NCI-H146 (cell line): ENCODE results near the gene COL5A3.
"Not testable (repeated sequence)": the region's sequence is repeated elsewhere in the genome, so short reads cannot be mapped to it uniquely, and the experiment has no call there.

Source experiments
- DNase-seq: peaks from one replicate; lab custom pipeline; 2025; lab: John Stamatoyannopoulos, UW

COL5A3 gene

DNA sequence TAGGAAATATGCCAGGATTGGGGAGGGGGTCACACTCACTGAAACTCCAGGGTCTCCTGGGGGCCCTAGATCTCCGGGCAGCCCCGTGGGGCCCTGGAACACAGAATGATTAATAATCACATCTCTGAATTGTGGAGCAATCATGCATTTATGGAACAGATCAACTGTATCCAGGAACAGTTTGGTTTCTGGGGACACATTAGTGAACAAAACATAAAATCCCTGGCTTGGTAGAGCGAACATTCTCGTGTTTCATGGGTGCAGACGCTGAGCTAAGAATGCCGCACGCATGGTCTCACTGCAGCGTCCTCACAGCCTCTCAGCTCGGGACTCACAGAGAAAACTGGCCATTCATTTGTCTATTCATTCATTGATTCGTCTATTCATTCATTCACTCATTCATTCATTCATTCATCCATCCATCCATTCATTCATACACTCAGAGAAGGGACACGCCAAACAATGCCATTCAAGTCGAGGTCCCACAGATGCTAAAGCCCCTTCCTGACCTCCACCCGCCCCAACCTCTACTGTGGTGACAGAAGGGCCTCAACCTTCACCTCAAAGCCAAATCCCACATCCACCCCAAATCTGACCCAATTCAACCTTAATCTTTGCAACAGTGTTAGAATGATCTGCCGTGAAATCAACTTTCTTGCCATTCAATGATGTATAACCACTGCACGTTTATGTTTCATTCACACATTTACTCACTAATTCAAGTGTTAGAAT, 39.0 kb downstream of the COL5A3 start:
- DNase-seq = no peak

DNA sequence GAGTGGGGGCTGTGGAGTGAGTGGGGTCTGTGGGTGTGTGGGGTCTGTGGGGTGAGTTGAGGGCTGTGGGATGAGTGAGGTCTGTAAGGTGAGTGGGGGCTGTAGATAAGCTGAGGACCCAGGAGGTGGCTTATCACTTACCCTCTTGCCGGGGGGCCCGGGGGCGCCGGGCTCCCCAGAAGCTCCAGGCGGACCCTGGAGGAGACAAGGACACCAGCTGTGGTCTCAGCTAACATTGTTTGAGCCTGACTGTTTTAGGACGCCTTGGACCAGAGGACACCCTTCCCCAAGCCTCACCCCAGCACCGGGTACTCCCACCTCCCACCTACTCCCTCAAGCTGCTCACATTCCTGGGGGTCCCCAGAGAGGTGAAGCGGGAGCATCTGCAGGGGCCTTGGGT, 39.8 kb downstream of the COL5A3 start:
- no peak for DNase-seq

DNA sequence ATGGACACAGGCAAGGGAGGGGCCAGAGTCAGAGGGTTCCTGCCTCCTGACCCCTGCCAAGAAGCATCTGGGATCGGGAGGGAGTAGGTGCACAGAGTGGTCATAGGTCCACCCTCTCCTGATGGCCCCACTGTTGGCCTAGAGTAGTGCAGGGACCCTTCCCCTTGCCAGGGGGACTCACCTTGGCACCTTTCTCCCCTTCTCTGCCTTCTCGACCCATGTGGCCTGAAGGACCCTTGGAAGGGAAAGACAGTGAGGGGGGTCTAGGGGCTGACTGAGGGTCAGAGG, 40.7 kb downstream of the COL5A3 start:
- DNase-seq = no peak

DNA sequence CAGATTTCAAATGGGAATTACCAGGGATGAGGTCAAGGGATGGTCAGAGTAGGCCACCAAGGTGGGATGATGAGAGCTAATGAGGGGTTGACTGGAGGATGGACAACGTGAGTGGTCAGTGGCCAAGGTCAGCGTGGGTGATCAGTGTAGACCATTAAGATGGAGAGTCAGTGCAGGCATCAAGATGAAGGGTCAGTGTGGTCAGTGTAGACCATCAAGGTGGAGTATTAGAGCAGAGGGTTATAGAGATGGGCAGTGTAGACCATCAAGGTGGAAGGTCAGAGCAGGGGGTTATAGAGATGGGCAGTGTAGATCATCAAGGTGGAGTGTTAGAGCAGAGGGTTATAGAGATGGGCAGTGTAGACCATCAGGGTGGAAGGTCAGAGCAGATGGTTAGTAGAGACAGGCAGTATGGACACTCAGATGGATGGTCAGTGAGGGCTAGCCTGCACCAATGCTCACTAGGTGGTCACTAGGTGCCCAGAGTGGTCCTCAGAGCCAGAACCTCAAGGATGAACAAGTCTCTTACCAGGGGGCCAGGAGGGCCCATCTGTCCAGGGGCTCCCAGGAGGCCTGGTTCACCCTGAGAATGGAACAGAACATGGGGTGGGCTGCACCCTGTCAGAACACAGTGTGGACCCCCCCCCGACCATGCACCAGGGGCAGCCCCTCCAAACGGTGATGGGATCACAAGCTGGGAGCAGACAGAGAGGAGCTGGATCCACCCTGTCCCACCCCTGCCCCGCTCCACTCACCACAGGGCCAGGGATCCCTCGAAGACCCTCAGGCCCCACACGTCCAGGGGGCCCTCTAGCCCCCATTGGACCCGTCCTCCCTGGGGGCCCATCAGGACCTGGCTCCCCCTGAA, 41.2 kb downstream of the COL5A3 start:
- DNase-seq = no peak

DNA sequence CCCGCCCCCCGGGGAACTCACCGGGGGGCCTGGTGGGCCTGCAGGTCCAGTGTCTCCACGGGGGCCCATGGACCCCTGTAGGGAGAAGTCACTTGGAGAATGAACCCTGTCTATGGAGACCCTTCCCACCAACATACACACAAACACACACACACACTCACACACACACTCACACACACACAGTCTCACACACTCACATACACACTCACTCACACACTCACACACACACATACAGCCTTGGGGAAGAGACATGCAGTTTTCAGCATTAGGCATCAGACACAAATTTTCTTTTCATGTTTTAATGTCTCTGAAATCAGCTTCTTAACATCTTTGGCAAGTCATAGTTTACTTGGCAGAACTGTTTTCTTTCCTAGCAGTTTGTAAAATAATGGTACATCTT, 43.0 kb downstream of the COL5A3 start:
- no peak for DNase-seq

DNA sequence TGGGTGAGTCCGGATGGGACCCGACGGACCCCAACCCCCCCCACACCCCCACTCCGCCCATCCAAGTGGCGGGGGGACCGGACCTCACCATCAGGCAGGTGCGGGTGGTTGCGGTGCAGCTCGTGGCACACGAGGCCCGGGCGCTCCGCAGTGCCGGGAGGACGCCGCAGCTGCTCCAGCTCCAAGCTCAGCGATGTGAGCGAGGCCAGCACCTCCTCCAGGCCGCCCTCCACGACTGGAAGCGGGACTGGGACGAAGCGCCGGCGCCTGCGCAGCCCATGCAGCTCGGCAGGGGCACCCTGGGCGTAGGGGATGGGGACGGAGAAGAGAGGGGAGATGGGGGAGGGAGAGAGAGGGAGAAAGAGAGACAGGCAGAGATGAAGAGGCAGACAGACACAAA, 43.9 kb downstream of the COL5A3 start:
- DNase-seq = no peak

DNA sequence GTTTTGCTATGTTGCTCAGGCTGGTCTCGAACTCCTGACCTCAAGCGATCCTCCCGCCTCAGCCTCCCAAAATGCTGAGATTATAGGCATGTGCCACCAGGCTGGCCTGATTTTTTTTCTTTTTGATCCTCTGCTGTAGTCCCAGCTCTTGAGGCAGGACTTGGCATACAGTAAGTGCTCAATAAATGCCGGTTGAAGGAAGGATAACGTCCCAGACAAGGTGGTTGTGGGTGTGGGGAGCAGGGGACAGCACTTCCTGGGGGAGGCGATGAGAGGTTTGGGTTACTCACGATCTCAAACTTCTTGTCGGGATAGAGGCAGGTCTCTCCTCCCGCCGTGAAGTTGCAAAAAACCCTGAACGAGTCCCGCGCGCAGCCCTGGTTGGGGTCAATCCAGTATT, 44.3 kb downstream of the COL5A3 start:
- DNase-seq = no peak

DNA sequence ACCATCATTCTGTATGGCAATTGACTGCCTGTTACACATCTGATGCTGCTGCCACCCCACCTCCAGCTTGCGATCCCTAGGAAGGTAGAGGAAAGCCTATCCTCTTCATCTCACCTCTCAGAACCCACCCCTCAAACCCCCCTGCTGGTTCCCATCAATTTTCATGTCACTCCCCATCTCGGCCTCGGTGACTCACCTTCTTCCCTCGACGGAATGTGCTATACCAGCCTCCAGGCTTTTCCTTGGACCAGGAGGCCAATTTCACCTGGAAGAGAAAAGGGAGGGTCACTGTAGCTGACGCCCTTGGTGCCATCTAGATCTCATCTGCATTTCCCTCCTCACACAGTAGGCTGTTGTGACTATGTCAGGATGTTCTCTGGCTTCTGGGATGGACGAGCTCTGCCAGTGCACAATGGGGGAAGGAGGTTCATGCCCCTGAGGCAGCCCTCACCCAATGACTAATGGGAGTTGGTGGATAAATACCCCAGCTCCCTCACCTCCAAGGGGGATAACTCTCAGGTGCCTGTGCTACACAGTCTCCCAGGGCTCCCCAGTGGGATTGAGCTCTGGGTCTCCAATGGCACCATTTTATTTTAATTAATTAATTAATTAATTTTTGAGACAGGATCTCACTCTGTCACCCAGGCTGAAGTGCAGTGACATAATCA, 47.5 kb downstream of the COL5A3 start:
- no peak for DNase-seq

DNA sequence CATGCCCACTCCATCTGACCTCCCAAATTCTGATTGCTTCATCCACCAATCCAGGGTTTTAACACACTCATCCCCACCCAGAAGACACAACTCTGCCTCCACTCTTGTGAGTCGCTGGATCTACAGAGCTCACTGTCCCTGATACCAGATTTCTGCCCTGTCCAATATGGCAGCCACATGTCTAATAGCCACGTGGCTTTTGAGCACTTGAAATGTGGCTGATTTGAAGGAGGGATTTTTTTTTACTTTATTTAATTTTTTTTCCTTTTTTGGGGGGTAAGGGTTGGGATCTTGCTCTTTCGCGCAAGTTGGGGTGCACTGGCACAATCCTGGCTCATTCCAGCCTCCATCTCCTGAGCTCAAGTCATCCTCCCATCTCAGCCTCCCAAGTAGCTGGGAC, 49.2 kb downstream of the COL5A3 start:
- DNase-seq = no peak

DNA sequence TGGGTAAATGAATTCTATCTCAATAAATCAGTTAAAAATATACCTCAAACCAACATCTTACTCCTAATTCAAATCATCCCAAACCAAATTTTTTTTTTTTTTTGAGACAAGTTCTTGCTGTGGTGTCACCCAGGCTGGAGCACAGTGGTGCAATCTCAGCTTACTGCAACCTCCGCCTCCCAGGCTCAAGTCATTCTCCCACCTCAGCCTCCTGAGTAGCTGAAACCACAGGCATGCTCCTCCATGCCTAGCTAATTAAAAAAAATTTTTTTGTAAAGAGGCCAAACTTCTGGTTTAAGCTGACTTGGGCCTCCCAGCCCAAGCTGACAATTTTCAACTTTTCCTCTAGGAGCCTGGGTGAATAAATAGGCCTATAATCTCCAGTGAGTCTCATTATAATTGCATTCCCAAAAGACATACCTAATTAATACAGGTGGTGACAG, 51.9 kb downstream of the COL5A3 start:
- no peak for DNase-seq

DNA sequence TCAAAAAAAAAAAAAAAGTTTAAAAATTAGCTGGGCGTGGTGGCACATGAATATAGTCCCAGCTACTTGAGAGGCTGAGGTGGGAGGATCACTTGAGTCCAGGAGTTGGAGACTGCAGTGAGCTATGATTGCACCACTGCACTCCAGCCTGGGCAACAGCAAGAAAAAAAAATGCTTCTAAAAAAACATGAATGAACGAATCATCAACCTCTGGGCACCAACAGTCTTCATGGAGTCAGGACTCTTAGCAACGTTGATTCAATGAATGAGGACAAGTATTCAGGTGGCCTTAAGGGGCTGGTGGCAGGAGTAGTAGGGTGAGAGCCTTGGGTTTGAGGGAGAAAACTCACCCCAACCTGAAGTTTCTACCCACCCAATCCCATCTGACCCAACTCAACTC, 53.3 kb downstream of the COL5A3 start:
- DNase-seq = no peak

DNA sequence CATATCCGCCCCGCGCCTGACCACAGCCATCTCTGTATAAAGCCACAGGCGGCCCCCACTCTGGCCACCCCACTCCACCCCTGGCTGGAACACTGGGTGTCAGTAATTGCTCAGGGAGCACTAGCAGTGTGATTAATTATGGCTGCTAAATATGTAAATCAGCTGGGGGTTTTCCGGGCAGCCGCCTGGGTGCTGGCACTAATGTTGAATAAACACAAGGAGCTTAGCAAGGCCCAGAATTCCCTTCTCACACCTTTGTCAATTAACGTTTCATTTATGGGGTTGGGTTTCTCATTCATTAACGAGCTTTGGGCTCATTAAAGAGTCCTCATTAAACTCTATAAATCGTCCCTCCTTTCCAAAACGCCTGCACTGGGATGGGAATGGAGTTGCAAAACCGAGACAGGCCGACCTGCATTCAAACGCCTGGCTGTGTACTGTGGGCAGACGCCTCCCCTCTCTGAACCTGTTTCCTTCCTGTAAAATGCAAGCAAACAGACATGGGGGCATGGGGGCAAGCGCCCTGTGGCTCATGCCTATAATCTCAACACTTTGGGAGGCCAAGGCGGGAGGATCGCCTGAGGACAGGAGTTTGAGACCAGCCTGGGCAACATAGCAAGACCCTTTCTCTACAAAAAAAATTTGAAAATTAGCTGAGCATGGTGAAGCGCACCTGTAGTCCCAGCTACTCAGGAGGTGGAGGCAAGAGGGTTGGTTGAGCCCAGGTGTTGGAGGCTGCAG, 56.3 kb downstream of the COL5A3 start:
- DNase-seq = no peak

DNA sequence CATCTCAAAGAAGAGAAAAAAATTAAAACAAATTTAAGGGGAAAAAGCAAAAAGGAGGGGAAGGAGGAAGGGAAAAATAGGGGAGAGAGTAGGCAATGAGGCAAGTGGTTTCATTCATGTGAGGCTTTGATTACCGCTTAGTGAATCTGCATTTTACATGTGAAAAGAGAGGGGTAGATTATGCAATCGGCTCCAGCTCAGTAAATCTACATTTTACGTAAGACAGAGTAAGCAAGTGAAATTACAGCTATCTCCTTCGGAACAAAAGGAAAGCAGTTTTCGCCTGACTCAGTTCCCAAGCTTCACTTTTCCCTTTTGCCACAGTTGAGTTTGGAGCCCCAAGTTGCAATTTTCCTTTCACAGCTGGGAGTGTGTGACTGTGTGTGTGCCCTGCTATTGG, 58.0 kb downstream of the COL5A3 start:
- DNase-seq = no peak

DNA sequence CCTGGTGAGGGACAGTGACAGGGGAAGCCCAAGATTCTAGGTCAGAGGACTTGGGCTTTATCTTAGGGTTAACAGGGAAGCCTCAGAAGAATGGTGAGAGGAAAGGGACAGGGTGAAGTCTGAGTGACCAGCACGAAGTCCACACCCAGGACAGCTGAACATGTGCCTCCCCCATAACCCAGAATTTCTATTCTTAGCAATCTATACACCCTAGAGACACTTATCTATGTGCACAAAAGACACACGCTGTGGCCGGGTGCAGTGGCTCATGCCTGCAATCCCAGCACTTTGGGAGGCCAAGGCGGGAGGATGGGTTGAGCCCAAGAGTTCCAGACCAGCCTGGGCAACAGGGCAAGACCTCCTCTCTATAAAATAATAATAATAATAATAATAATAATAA, 62.9 kb downstream of the COL5A3 start:
- DNase-seq = no peak

DNA sequence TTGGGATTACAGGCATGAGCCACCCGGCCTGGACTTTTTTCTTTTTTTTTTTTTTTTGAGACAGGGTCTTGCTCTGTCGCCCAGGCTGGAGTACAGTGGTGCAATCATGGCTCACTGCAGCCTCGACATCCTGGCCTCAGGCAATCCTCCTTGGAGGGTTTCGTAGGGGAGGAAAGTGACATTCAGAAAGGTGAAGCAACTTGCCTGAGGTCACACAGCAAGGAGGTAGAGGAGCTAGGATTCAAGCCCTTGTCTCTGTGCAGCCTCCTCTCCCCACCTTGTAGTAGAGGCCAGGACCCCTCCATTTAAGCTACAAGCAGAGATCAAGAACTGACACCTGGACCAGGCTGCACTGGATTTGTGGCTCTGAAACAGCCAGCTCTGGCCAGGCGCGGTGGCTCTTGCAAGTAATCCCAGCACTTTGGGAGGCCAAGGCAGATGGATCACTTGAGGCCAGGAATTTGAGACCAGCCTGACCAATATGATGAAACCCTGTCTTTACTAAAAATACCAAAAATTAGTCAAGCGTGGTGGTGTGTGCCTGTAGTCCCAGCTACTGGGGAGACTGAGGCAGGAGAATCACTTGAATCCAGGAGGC, 63.7 kb downstream of the COL5A3 start:
- not testable (repeated sequence) for DNase-seq

DNA sequence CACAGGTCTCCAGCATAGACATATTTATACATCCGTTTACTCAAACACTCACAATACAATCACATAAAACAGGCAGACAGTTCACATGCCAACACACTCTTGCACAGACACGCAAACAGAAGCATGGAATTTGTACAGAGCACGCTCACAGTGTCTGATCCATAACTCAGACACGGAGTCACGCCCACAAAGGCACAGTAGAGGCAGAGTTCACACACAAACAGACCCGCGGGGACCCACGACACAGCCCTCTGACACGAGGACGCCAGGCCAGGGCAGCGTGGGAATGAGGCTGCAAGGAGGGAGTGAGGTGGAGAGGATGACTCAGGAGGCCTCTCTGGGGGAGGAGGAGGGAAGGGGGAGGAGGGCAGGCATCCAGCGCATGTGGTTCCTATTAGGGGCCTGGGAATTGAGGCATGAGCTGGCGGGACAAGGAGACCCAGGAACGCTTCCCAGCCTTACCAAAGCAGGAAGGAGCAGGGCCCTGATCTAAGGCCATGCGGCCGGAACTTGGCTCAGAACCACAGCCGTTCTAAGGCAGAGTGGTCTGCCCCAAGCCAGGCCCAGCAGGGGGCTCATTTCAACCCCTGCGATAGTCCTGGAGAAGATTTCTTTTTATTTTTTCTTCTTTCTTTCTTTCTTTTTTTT, 64.9 kb downstream of the COL5A3 start:
- no peak for DNase-seq

DNA sequence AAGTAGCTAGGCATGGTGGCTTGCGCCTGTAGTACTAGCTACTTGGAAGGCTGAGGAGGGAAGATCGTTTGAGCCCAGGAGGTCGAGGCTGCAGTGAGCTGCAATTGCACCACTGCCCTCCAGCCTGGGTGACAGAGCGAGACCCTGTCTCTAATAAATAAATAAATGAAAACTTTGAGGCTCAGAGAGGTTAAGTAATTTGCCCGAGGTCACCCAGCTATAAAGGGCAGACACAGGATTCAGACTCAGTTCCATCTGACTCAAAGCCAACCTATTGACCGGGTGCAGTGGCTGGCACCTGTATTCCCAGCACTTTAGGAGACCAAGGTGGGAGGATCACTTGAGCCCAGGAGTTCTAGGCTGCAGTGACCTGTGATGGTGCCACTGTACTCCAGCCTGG, 66.6 kb downstream of the COL5A3 start:
- no peak for DNase-seq

DNA sequence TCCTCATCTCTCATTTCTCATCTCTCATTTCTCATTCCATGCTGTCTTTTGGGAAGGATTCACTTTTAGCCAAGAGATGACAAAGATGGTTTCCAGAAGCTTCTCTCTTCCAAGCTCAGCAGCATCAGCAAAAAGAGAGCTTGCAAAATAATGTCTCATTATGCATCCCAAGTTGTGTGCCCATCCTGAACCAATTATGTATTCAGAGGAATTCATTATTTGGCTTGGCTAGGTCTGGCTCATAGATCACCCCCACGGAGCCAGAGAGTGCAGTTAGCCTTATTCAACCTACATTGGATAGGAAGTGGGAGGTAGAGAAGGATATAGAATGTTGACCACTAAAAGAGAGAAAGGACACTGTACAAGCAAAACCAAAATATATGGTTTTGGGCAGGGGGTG, 68.6 kb downstream of the COL5A3 start:
- DNase-seq = no peak

DNA sequence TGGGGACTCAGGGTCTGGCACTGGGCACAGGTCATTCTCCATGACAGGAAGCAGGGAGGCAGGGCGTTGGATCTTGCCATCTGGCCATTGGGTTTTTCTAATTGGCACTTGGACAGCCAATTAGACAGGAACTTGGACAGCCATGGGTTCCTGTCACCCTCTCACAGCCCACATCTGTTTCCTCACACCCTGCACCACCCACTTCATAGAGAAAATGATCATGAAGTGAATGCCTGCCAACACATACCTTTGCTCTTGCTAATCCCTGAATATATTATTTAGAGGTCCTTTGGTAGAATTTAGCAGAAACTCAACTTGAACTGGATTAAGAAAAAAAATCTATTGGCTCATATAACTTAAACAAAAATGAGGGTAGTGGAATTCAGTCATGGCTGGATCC, 69.1 kb downstream of the COL5A3 start:
- no peak for DNase-seq

DNA sequence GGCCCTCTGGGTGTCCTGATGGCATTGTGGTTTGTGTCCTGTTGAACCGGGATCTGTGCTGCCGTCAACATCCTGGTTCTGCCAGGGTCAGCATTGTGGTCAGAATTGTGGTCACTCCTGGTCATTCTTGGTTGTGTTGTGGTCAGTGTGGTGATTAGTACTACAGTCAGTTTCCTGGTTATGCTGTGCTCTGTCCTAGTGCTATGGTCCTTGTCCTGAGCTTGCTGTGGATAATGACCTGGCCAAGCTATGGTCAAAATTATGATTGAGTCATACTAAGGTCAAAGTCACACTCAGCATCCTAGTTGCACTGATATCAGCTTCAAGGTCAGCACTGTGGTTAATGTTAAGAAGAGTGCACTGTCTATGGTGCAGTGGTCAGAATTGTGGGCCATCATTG, 69.5 kb downstream of the COL5A3 start:
- no peak for DNase-seq

DNA sequence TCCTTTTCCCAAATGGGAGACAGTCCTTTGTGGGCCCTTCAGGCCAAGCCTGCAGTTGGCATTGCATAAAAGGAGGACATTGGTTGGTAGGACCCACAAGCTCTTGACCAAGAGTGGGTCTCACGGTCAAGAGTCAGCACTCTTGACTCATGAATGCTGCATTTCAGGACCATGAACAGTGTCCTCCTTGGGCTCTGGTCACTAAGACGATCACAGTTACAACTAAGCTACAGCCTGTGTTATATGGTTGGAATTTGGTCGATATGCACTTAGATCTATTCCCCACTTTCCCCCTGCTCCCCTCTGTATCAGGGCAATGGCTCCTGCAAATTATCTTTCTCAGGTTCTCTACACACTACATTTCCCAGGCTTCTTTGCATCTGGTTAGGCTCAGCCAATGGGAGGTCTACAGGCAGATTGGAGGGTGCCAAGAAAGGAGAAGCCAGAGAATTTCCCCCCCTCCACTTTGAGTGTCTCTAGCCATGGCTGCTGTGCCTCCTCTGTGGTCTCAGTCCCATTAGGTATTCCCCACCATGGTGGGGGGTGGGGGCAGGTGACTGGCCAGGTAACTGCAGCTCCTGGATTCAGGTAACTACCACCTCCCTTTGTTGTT, 70.9 kb downstream of the COL5A3 start:
- no peak for DNase-seq
